ENCODE data around the gene TMEM91.

DNA sequence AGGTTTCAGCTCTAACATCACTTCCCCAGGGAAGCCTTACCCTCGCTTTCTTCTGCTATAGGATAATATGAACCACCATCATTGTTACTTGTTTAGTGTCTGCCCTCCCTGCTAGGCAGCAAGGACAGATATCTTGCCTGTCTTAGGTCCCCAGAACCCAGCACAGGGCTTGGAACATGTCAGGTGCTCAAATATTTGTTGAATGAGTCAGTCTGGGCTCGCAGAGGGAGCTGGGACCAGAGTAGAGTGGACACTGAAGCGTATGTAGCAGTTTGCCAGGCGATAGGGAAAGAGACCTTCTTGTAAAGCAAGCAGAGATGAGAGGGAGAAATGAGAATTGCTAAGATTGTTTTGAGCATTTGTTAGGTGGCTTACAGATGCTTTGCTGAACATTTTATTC lies 33.0 kb downstream of the TMEM91 start:
- peak; percentile 56; the same call in 1 of the 2 replicates for TF ChIP-seq ZNF292 (CRISPR knock-in tag; IDR thresholded peaks at IDR 0.05; ENCODE audit: borderline replicate concordance, low read depth)
- no peak for TF ChIP-seq ETS1 (CRISPR knock-in tag; IDR thresholded peaks at IDR 0.05)
- no peak for TF ChIP-seq SRF (IDR thresholded peaks at IDR 0.05; ENCODE audit: low read depth, low read length)
- TF ChIP-seq TARDBP (CRISPR knock-in tag; IDR thresholded peaks at IDR 0.05) = no peak
- TF ChIP-seq NFKBIZ (CRISPR knock-in tag; IDR thresholded peaks at IDR 0.05) = no peak
- TF ChIP-seq, protein P1, sequence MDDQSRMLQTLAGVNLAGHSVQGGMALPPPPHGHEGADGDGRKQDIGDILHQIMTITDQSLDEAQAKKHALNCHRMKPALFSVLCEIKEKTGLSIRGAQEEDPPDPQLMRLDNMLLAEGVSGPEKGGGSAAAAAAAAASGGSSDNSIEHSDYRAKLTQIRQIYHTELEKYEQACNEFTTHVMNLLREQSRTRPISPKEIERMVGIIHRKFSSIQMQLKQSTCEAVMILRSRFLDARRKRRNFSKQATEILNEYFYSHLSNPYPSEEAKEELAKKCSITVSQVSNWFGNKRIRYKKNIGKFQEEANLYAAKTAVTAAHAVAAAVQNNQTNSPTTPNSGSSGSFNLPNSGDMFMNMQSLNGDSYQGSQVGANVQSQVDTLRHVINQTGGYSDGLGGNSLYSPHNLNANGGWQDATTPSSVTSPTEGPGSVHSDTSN (CRISPR knock-in tag; IDR thresholded peaks at IDR 0.05; ENCODE audit: borderline replicate concordance) = no peak
- TF ChIP-seq EZH2 (conservative IDR thresholded peaks at IDR 0.05; ENCODE audit: low read depth, low read length) = no peak
- no peak for TF ChIP-seq PRDM15 (CRISPR knock-in tag; IDR thresholded peaks at IDR 0.05)

Measured in HepG2 (cell line).